Vagina (tissue), 2 donors: Measurements from ENCODE around the gene TAS2R4. TPM values are rescaled to one million over a fixed set of nuclear protein-coding genes. Genes with fewer than 3 reads are reported as not detected.
"Not testable (repeated sequence)": the region's sequence is repeated elsewhere in the genome, so short reads cannot be mapped to it uniquely, and the experiment has no call there.

Experiments
- DNase-seq, 2 donors: peaks; one replicate each; pipeline ENCODE4 v3.0.0-alpha.2; 2017; ENCODE audit errors: extremely low spot score in 2 of 2
- H3K27ac ChIP-seq: fragments of 200-600 bp; sonication (generic); one replicate; pipeline ENCODE4 v1.5.1; 2019
- H3K27me3 ChIP-seq: fragments of 200-600 bp; sonication (generic); one replicate; pipeline ENCODE4 v1.5.1; 2019
- H3K36me3 ChIP-seq, 2 donors: fragments of 200-600 bp; sonication (generic); one replicate each; pipeline ENCODE4 v1.5.1; 2017 to 2019
- H3K4me1 ChIP-seq: fragments of 200-600 bp; sonication (generic); one replicate; pipeline ENCODE4 v1.5.1; 2019
- H3K4me3 ChIP-seq, 2 donors: fragments of 200-600 bp; sonication (generic); 1 replicate in 1 of 2; 2 replicates in 1 of 2; pipeline ENCODE4 v1.5.1; 2016 to 2019
- H3K9me3 ChIP-seq: fragments of 200-600 bp; sonication (generic); one replicate; pipeline ENCODE4 v1.5.1; 2019
- POLR2A ChIP-seq, 2 donors: fragments of 450-650 bp; IDR thresholded peaks; one replicate each; pipeline ENCODE4 v1.6.1; 2017; ENCODE audit warnings: antibody characterized with exemption in 2 of 2, mild to moderate bottlenecking in 2 of 2, moderate library complexity in 2 of 2
- POLR2AphosphoS5 ChIP-seq, 2 donors: sonication (generic); formaldehyde crosslinking; IDR thresholded peaks; one replicate each; pipeline ENCODE4 v1.9.0; 2017; ENCODE audit warnings: antibody characterized with exemption in 2 of 2, mild to moderate bottlenecking in 2 of 2, low read depth in 1 of 2; ENCODE audit not compliant: insufficient read depth in 1 of 2
- intact Hi-C: fragments of 100-400 bp; cut with DNase I; formaldehyde crosslinking; loops from one replicate; pipeline ENCODE4 v1.15.1; 2023
- total RNA-seq: library from RNA; depleted of rRNA; stranded (reverse); fragments of >200 nt; gene quantifications from one replicate; pipeline ENCODE4 v1.2.3, GENCODE V29; 2016
- TF ChIP-seq, protein P1 (sequence below), 3 experiments: fragments of 450-650 bp in 2 of 3; fragments of 200-600 bp in 1 of 3; sonication (generic) in 1 of 3; IDR thresholded peaks; one replicate each; pipeline ENCODE4 v1.5.1; 2017 to 2019; ENCODE audit warnings: antibody characterized with exemption in 3 of 3, mild to moderate bottlenecking in 2 of 3, moderate library complexity in 2 of 3

Gene TAS2R4
- total RNA-seq, 1 donor from 2014 or later = 1.5 TPM

GRCh38 chr7:141738592-141739013, 37.9 kb upstream of the TAS2R4 start:
- Histone ChIP-seq H3K4me1 (peaks cover 34% of the 10 kb centered on the region), H3K27me3 (no peaks in the 10 kb centered on the region), H3K36me3 (peaks cover 0 to 29% of the 10 kb centered on the region in 2 donors), H3K27ac (peak overlapping the region; percentile 74), H3K4me3 (peak overlapping the region; percentile 66 to 70), H3K9me3 (no peaks in the 10 kb centered on the region)
- DNase-seq = no peak
- intact Hi-C loops = loop anchor here (10.0 kb wide), 1 partner anchor 84 kb away; no protein-coding TSS in a partner anchor
- TF ChIP-seq, protein P1, sequence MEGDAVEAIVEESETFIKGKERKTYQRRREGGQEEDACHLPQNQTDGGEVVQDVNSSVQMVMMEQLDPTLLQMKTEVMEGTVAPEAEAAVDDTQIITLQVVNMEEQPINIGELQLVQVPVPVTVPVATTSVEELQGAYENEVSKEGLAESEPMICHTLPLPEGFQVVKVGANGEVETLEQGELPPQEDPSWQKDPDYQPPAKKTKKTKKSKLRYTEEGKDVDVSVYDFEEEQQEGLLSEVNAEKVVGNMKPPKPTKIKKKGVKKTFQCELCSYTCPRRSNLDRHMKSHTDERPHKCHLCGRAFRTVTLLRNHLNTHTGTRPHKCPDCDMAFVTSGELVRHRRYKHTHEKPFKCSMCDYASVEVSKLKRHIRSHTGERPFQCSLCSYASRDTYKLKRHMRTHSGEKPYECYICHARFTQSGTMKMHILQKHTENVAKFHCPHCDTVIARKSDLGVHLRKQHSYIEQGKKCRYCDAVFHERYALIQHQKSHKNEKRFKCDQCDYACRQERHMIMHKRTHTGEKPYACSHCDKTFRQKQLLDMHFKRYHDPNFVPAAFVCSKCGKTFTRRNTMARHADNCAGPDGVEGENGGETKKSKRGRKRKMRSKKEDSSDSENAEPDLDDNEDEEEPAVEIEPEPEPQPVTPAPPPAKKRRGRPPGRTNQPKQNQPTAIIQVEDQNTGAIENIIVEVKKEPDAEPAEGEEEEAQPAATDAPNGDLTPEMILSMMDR (IDR thresholded peaks at IDR 0.05) = no peak
- TF ChIP-seq POLR2AphosphoS5 (IDR thresholded peaks at IDR 0.05; ENCODE audit: insufficient read depth in 1 of 2, low read depth in 1 of 2) (no peak), POLR2A (IDR thresholded peaks at IDR 0.05) (no peak)

- Histone ChIP-seq H3K36me3 (peaks cover 0 to 36% of the 10 kb centered on the region in 2 donors), H3K9me3 (no peaks in the 10 kb centered on the region), H3K4me3 (peak overlapping the region; percentile 66 to 70), H3K4me1 (peaks cover 34% of the 10 kb centered on the region), H3K27me3 (no peaks in the 10 kb centered on the region), H3K27ac (no peak overlapping the region)
- intact Hi-C loops = loop anchor here (10.0 kb wide), 1 partner anchor 84 kb away; no protein-coding TSS in a partner anchor
- DNase-seq = no peak
- TF ChIP-seq POLR2AphosphoS5 (IDR thresholded peaks at IDR 0.05; ENCODE audit: insufficient read depth in 1 of 2, low read depth in 1 of 2) (no peak), POLR2A (IDR thresholded peaks at IDR 0.05) (no peak)
- TF ChIP-seq, protein P1 (IDR thresholded peaks at IDR 0.05) = no peak
These were observed 37.2 kb upstream of the TAS2R4 start for GRCh38 chr7:141739250-141739649.

DNA sequence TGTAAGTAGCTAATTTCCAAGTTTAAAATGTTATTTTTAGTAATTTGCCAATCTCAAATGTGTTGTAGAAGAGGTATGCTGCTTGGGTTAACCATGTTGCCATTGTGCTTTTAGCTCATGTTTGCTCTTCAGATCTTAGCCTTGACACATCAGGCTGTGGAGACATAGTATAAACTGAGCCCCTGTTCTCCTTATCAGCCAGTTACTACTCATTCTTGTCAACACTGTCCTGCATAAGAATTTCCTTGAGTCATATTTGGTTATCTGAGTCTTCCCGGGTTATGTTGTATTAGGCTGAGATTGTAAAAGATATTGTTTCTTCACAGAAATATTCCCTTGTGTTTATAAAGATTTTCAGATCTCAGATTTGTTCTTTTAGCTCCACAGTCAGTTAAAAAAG, 34.2 kb upstream of the TAS2R4 start:
- intact Hi-C loops = no loop called here

DNA sequence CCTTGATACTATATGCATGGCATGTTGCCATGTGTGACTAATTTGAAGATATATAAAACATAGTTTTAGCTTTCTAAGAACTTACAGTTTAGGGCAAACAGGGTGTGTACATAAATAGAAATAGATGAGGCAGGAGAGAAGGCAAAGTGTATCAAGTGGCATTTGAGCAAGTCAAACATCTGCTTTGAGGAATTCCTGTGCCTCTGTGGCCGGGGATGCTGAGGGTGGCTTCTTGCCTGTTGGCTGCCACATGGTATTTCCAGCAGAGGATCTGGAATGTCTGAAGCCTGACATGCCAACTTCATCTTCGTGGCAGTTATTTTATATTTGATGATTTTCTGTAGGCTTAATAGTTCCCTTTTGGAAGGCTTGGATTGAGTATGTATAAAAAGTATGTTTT, 32.3 kb upstream of the TAS2R4 start:
- TF ChIP-seq POLR2A (IDR thresholded peaks at IDR 0.05) (no peak), POLR2AphosphoS5 (IDR thresholded peaks at IDR 0.05; ENCODE audit: insufficient read depth in 1 of 2, low read depth in 1 of 2) (no peak)
- TF ChIP-seq, protein P1 (IDR thresholded peaks at IDR 0.05) = no peak
- Histone ChIP-seq H3K27me3 (no peaks in the 10 kb centered on the region), H3K27ac (no peak overlapping the region), H3K4me1 (peaks cover 22% of the 10 kb centered on the region), H3K4me3 (no peak overlapping the region), H3K9me3 (no peaks in the 10 kb centered on the region), H3K36me3 (peaks cover 0 to 78% of the 10 kb centered on the region in 2 donors)
- DNase-seq = no peak
- intact Hi-C loops = no loop called here

More for the DNA sequence above, 34.2 kb upstream of the TAS2R4 start:
- H3K9me3 ChIP-seq = no peaks in the 10 kb centered on the region
- no peak for DNase-seq
- H3K4me3 ChIP-seq = no peak overlapping the region
- H3K36me3 ChIP-seq = peaks cover 0 to 61% of the 10 kb centered on the region in 2 donors
- no peaks in the 10 kb centered on the region for H3K27me3 ChIP-seq
- no peak for TF ChIP-seq POLR2A (IDR thresholded peaks at IDR 0.05)
- TF ChIP-seq, protein P1 (IDR thresholded peaks at IDR 0.05) = no peak
- TF ChIP-seq POLR2AphosphoS5 (IDR thresholded peaks at IDR 0.05; ENCODE audit: insufficient read depth in 1 of 2, low read depth in 1 of 2) = no peak
- peaks cover 30% of the 10 kb centered on the region for H3K4me1 ChIP-seq
- no peak overlapping the region for H3K27ac ChIP-seq

DNA sequence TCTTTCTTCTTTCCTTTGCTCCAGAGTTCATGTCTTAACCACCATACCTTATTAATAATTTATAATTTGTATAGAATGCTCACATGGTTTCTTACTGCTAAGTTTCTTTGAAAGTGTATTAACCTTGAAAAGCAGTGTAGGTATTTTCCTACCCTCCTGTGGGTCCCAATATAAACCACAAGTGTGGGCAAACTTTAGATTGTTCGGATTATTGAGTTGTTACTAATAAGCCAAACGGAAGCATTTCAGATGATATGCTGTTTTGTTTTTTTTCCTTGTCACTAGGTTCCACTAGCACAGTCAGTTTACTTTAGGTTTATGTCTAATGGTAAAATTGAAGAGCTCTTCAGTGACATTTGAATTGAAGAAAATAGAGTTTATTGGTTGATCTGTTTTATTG, 28.1 kb upstream of the TAS2R4 start:
- Histone ChIP-seq H3K36me3 (peaks cover 12 to 93% of the 10 kb centered on the region in 2 donors), H3K9me3 (peaks cover 17% of the 10 kb centered on the region), H3K4me1 (no peaks in the 10 kb centered on the region), H3K27ac (no peak overlapping the region), H3K27me3 (no peaks in the 10 kb centered on the region), H3K4me3 (no peak overlapping the region)
- no peak for DNase-seq
- TF ChIP-seq POLR2AphosphoS5 (IDR thresholded peaks at IDR 0.05; ENCODE audit: insufficient read depth in 1 of 2, low read depth in 1 of 2) (no peak), POLR2A (IDR thresholded peaks at IDR 0.05) (no peak)
- TF ChIP-seq, protein P1 (IDR thresholded peaks at IDR 0.05) = no peak
- intact Hi-C loops = no loop called here

DNA sequence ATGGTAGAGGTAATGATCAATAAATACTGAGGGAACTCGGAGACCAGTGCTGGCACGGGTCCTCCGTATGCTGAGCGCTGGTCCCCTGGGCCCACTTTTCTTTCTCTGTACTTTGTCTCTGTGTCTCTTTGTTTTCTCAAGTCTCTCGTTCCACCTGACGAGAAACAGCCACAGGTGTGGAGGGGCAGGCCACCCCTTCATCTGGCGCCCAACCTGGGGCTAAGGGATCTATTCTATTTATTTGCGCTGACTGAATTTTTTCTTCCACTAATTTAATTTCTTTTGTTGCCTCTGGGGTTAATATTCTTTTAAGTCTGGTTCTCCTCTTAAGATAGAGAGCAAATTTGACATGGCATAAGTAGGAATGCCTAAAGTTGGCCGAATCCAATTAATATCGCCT, 24.6 kb upstream of the TAS2R4 start:
- DNase-seq, H3K4me3 ChIP-seq, intact Hi-C loops, H3K27ac ChIP-seq, H3K4me1 ChIP-seq, H3K27me3 ChIP-seq: not testable (repeated sequence)
- Histone ChIP-seq H3K36me3 (peaks cover 12 to 63% of the 10 kb centered on the region in 2 donors), H3K9me3 (peaks cover 17% of the 10 kb centered on the region)
